Neural progenitor cell (in vitro differentiated cells): ENCODE measurements around the gene SHH.

Source experiments
- CTCF ChIP-seq: fragments of 200-600 bp; sonication (generic); IDR thresholded peaks from 2 replicates; pipeline ENCODE4 v1.5.1; 2017; ENCODE audit warnings: antibody characterized with exemption, mild to moderate bottlenecking
- EZH2 ChIP-seq: fragments of 200-600 bp; sonication (generic); IDR thresholded peaks from 2 replicates; pipeline ENCODE4 v1.6.1; 2017; ENCODE audit warnings: antibody characterized with exemption, mild to moderate bottlenecking, moderate library complexity
- EZH2phosphoT487 ChIP-seq: fragments of 200-600 bp; sonication (generic); IDR thresholded peaks from 2 replicates; pipeline ENCODE4 v1.6.1; 2017; ENCODE audit warnings: antibody characterized with exemption

- TF ChIP-seq CTCF = no peak
- no peak for TF ChIP-seq EZH2phosphoT487
- no peak for TF ChIP-seq EZH2
These were observed 45.9 kb downstream of the SHH start for GRCh38 chr7:155766386-155766785.
